Right cardiac atrium (tissue), 5 donors: ENCODE results near the gene PTP4A2. TPM values are rescaled to one million over a fixed set of nuclear protein-coding genes. Genes with fewer than 3 reads are reported as not detected.

Experiments
- ATAC-seq, 2 donors: fragments of 200-7000 bp; cut with Tn5 transposase; one replicate each; pipeline versions ENCODE4 v1.8.0 to v1.9.1; 2020; ENCODE audit warnings: moderate library complexity in 2 of 2, mild to moderate bottlenecking in 1 of 2
- DNase-seq, 3 donors: peaks; one replicate each; pipeline ENCODE4 v3.0.0-alpha.2; 2020
- H3K27ac ChIP-seq: one replicate; pipeline ENCODE4 v1.5.1; 2013; ENCODE audit warnings: mild to moderate bottlenecking, low read length, control low read depth, moderate library complexity
- H3K27me3 ChIP-seq: one replicate; pipeline ENCODE4 v1.6.1; 2013; ENCODE audit not compliant: control insufficient read depth, insufficient read depth
- H3K4me1 ChIP-seq: one replicate; pipeline ENCODE4 v1.6.1; 2013; ENCODE audit warnings: low read length; ENCODE audit not compliant: control insufficient read depth, insufficient read depth
- H3K4me3 ChIP-seq: one replicate; pipeline ENCODE4 v1.5.1; 2013; ENCODE audit warnings: low read length, control low read depth
- H3K9me3 ChIP-seq: one replicate; pipeline ENCODE4 v1.6.1; 2013; ENCODE audit warnings: low read length; ENCODE audit not compliant: control insufficient read depth
- WGBS: extraction: QIAGEN DNeasy Blood & Tissue Kit; methylation state at CpG from one replicate; pipeline ENCODE4 v1.1.7; 2013; 5-methylcytosine and 5-hydroxymethylcytosine counted together
- intact Hi-C, 4 donors: fragments of 100-400 bp; cut with DNase I; formaldehyde crosslinking; loops; one replicate each; pipeline versions ENCODE4 v1.11.0 to v1.14.0; 2022 to 2023
- polyA plus RNA-seq: library from polyadenylated mRNA; stranded (reverse); fragments of 200-250 nt; gene quantifications from one replicate; pipeline ENCODE4 v1.2.3, GENCODE V29; 2013
- total RNA-seq, 4 donors: library from RNA; stranded (reverse); fragmentation: NEBNext Ultra II Directional; extraction: Animal tissue kit (Norgen Biotek cat#: 25700); gene quantifications; one replicate each; pipeline ENCODE4 v1.2.1, GENCODE V29; 2021
- donor health status: healthy with polysubstance abuse.
- donor health status: DM: no; HTN: yes; CAD: no.
- donor health status: DM: no; HTN: no; CAD: no.
- donor health status: DM: no; HTN: yes; CAD: no; lungs with severe emphysema.
- donor health status: DM: yes; HTN: yes; CAD: no.

PTP4A2 gene
- total and polyA plus RNA-seq, 5 donors: 158 to 558 (median 415) TPM

- H3K4me3 ChIP-seq: no peak overlapping the region
- ATAC-seq: no peak
- DNase-seq: no peak
- H3K27ac ChIP-seq: no peak overlapping the region
- H3K9me3 ChIP-seq: no peaks in the 10 kb centered on the region
- no peaks in the 10 kb centered on the region for H3K4me1 ChIP-seq
- intact Hi-C loops: no loop called here
- 91% methylated on average over 6 of the region's 6 CpGs for WGBS
- H3K27me3 ChIP-seq: no peaks in the 10 kb centered on the region
These were observed 80.3 kb downstream of the PTP4A2 start for GRCh38 chr1:31857863-31858262.

Other genes with a start within 250 kb of the PTP4A2 start
- 10 to 100 TPM; 40.6 to 50.5 (median 50.3) TPM for gene COL16A1, start 234.4 kb downstream of the PTP4A2 start, total RNA-seq
- 37.4 TPM for gene COL16A1, start 234.4 kb downstream of the PTP4A2 start, polyA plus RNA-seq
- 10 to 100 TPM; 11.8 to 14.8 (median 13.1) TPM for gene ADGRB2, start 174.0 kb downstream of the PTP4A2 start, total RNA-seq
- gene ADGRB2, start 174.0 kb downstream of the PTP4A2 start, polyA plus RNA-seq: 18.2 TPM
- gene SPOCD1, start 122.3 kb downstream of the PTP4A2 start, total RNA-seq: under 1 TPM in 3 of 4 donors, not detected in 1; 0.15 to 0.25 (median 0.17) TPM
- gene SPOCD1, start 122.3 kb downstream of the PTP4A2 start, polyA plus RNA-seq: 0.09 TPM
- gene KHDRBS1, start 75.5 kb upstream of the PTP4A2 start, total RNA-seq: 10 to 100 TPM; 65.4 to 70.0 (median 69.0) TPM
- gene KHDRBS1, start 75.5 kb upstream of the PTP4A2 start, polyA plus RNA-seq: 48.6 TPM
- 10 to 100 TPM in 1 of 4 donors, 1 to 10 TPM in 3; 8.0 to 11.1 (median 8.6) TPM for gene TMEM39B, start 134.6 kb upstream of the PTP4A2 start, total RNA-seq
- gene TMEM39B, start 134.6 kb upstream of the PTP4A2 start, polyA plus RNA-seq: 6.2 TPM
- gene KPNA6, start 169.7 kb upstream of the PTP4A2 start, total RNA-seq: 10 to 100 TPM; 72.4 to 79.7 (median 75.8) TPM
- gene KPNA6, start 169.7 kb upstream of the PTP4A2 start, polyA plus RNA-seq: 14.7 TPM
- 10 to 100 TPM; 18.5 to 29.4 (median 21.2) TPM for gene TXLNA, start 241.3 kb upstream of the PTP4A2 start, total RNA-seq
- 13.8 TPM for gene TXLNA, start 241.3 kb upstream of the PTP4A2 start, polyA plus RNA-seq